Measurements from ENCODE around the gene C1orf159. TPM values are rescaled to one million over a fixed set of nuclear protein-coding genes. Genes with fewer than 3 reads are reported as not detected.

The C1orf159 gene
- total RNA-seq, 2 experiments from 2014 or later = 11.1 to 11.3 TPM

DNA sequence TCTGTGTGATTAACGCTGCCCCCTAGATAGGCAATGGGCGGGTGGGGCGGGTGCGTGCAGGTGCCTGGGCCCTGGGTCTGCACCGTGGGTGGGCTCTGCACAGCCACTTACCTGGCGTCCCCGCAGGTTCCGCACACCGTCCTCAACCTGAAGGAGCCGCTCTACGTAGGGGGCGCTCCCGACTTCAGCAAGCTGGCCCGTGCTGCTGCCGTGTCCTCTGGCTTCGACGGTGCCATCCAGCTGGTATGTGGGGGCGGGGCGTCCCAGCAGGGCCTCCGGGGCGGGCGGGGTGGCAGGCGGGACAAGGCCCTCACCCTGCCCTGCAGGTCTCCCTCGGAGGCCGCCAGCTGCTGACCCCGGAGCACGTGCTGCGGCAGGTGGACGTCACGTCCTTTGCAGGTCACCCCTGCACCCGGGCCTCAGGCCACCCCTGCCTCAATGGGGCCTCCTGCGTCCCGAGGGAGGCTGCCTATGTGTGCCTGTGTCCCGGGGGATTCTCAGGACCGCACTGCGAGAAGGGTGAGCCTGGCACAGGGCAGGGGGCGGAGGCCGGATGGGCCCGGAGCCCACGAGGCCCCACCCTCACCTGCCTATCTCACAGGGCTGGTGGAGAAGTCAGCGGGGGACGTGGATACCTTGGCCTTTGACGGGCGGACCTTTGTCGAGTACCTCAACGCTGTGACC, 64.6 kb downstream of the C1orf159 start:
- H3K4me3 ChIP-seq (ENCODE audit: low read length) = no peak overlapping the region
- ChIA-PET POLR2A (no interaction called here), CTCF (no interaction called here)
- no peaks in the 10 kb centered on the region for H3K36me3 Mint-ChIP-seq (ENCODE audit: low read depth)
- ATAC-seq (ENCODE audit: poor library complexity) (no peak), DNase-seq (no peak)
- no peak overlapping the region for H3K27ac ChIP-seq (ENCODE audit: low read depth in 1 of 2, low read length in 2 of 2)
- H3K4me3 Mint-ChIP-seq = no peak overlapping the region
- TF ChIP-seq, protein P1, sequence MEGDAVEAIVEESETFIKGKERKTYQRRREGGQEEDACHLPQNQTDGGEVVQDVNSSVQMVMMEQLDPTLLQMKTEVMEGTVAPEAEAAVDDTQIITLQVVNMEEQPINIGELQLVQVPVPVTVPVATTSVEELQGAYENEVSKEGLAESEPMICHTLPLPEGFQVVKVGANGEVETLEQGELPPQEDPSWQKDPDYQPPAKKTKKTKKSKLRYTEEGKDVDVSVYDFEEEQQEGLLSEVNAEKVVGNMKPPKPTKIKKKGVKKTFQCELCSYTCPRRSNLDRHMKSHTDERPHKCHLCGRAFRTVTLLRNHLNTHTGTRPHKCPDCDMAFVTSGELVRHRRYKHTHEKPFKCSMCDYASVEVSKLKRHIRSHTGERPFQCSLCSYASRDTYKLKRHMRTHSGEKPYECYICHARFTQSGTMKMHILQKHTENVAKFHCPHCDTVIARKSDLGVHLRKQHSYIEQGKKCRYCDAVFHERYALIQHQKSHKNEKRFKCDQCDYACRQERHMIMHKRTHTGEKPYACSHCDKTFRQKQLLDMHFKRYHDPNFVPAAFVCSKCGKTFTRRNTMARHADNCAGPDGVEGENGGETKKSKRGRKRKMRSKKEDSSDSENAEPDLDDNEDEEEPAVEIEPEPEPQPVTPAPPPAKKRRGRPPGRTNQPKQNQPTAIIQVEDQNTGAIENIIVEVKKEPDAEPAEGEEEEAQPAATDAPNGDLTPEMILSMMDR (IDR thresholded peaks at IDR 0.05) = no peak
- peaks cover 7% of the 10 kb centered on the region for H3K27me3 Mint-ChIP-seq
- intact Hi-C loops (cut with DNase I, micrococcal nuclease) = no loop called here
- H3K9me3 Mint-ChIP-seq = no peaks in the 10 kb centered on the region
- H3K4me1 ChIP-seq (ENCODE audit: insufficient read depth, low read length) = no peaks in the 10 kb centered on the region
- no peaks in the 10 kb centered on the region for H3K27me3 ChIP-seq (ENCODE audit: control insufficient read depth in 1 of 2, insufficient read depth in 2 of 2, low read length in 2 of 2)
- H3K36me3 ChIP-seq (ENCODE audit: insufficient read depth, low read length) = no peaks in the 10 kb centered on the region
- peaks cover 0 to 4% of the 10 kb centered on the region in 2 experiments for H3K9me3 ChIP-seq (ENCODE audit: control insufficient read depth in 1 of 2, insufficient read depth in 1 of 2, low read length in 2 of 2)
- H3K27ac Mint-ChIP-seq = no peak overlapping the region
- H3K4me1 Mint-ChIP-seq (ENCODE audit: low read depth) = no peaks in the 10 kb centered on the region

DNA sequence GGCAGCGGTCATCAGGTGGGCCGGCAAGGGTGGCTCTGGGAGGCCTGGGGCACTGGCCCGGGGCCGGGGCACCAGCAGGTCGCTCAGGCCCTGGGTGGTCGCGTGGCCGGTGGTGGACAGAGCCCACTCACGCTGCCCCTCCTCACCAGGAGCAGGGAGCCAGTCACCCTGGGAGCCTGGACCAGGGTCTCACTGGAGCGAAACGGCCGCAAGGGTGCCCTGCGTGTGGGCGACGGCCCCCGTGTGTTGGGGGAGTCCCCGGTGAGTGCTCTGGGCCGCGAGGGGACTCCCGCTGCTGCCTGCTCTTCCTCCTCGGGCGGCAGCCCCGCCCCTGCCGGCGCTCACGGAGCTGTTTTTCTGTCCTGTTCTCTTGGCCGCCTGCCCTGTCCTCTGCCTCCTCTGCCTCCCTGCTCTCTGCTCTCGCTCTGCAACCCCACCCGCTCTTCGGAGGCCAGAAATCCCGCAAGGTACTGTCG, 65.3 kb downstream of the C1orf159 start:
- ChIA-PET POLR2A (no interaction called here), CTCF (no interaction called here)
- Histone ChIP-seq H3K27ac (ENCODE audit: low read depth in 1 of 2, low read length in 2 of 2) (no peak overlapping the region), H3K4me1 (ENCODE audit: insufficient read depth, low read length) (no peaks in the 10 kb centered on the region), H3K27me3 (ENCODE audit: control insufficient read depth in 1 of 2, insufficient read depth in 2 of 2, low read length in 2 of 2) (no peaks in the 10 kb centered on the region), H3K9me3 (ENCODE audit: control insufficient read depth in 1 of 2, insufficient read depth in 1 of 2, low read length in 2 of 2) (peaks cover 0 to 4% of the 10 kb centered on the region in 2 experiments), H3K36me3 (ENCODE audit: insufficient read depth, low read length) (no peaks in the 10 kb centered on the region), H3K4me3 (ENCODE audit: low read length) (no peak overlapping the region)
- no peaks in the 10 kb centered on the region for H3K36me3 Mint-ChIP-seq (ENCODE audit: low read depth)
- H3K9me3 Mint-ChIP-seq = no peaks in the 10 kb centered on the region
- no peak overlapping the region for H3K27ac Mint-ChIP-seq
- TF ChIP-seq, protein P1 (IDR thresholded peaks at IDR 0.05) = no peak
- no peaks in the 10 kb centered on the region for H3K4me1 Mint-ChIP-seq (ENCODE audit: low read depth)
- no peak overlapping the region for H3K4me3 Mint-ChIP-seq
- intact Hi-C loops (cut with DNase I, micrococcal nuclease) = no loop called here
- ATAC-seq (ENCODE audit: poor library complexity) (no peak), DNase-seq (no peak)
- peaks cover 7% of the 10 kb centered on the region for H3K27me3 Mint-ChIP-seq

DNA sequence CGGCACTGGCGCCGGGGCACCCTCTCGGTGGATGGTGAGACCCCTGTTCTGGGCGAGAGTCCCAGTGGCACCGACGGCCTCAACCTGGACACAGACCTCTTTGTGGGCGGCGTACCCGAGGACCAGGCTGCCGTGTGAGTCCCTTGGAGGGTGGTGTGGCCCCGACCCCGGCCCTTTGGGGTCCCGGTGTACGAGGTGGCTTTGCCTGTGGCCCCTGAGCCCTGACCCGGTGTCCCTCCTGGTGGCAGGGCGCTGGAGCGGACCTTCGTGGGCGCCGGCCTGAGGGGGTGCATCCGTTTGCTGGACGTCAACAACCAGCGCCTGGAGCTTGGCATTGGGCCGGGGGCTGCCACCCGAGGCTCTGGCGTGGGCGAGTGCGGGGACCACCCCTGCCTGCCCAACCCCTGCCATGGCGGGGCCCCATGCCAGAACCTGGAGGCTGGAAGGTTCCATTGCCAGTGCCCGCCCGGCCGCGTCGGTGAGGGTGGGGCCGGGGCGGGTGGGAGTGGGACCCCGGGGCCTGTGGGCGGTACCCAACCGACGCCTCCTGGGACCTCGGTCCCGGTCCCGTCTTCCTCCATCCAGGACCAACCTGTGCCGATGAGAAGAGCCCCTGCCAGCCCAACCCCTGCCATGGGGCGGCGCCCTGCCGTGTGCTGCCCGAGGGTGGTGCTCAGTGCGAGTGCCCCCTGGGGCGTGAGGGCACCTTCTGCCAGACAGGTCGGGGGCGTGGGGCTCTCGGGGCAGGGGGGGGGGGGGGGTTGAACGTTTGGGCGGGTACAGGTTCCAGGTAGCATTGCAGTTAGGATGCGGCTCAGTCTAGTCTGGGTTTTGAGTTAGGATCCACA, 66.3 kb downstream of the C1orf159 start:
- peaks cover 0 to 7% of the 10 kb centered on the region in 2 experiments for H3K9me3 ChIP-seq (ENCODE audit: control insufficient read depth in 1 of 2, insufficient read depth in 1 of 2, low read length in 2 of 2)
- TF ChIP-seq, protein P1 (IDR thresholded peaks at IDR 0.05) = no peak
- H3K27me3 ChIP-seq (ENCODE audit: control insufficient read depth in 1 of 2, insufficient read depth in 2 of 2, low read length in 2 of 2) = no peaks in the 10 kb centered on the region
- no peaks in the 10 kb centered on the region for H3K4me1 ChIP-seq (ENCODE audit: insufficient read depth, low read length)
- Mint-ChIP-seq H3K4me1 (ENCODE audit: low read depth) (no peaks in the 10 kb centered on the region), H3K9me3 (no peaks in the 10 kb centered on the region), H3K27me3 (peaks cover 7% of the 10 kb centered on the region), H3K36me3 (ENCODE audit: low read depth) (no peaks in the 10 kb centered on the region), H3K4me3 (no peak overlapping the region), H3K27ac (no peak overlapping the region)
- no peaks in the 10 kb centered on the region for H3K36me3 ChIP-seq (ENCODE audit: insufficient read depth, low read length)
- no peak overlapping the region for H3K4me3 ChIP-seq (ENCODE audit: low read length)
- ATAC-seq (ENCODE audit: poor library complexity) = no peak
- ChIA-PET CTCF (no interaction called here), POLR2A (no interaction called here)
- intact Hi-C loops (cut with DNase I, micrococcal nuclease) = no loop called here
- no peak overlapping the region for H3K27ac ChIP-seq (ENCODE audit: low read depth in 1 of 2, low read length in 2 of 2)
- DNase-seq = no peak
